ENCODE measurements around the gene IST1. TPM values are rescaled to one million over a fixed set of nuclear protein-coding genes. Genes with fewer than 3 reads are reported as not detected.

IST1 gene
- total and polyA plus RNA-seq, 7 donors: 69.2 to 115 (median 85.4) TPM

GRCh38 chr16:71853413-71853812 is 41.9 kb upstream of the IST1 start:
- Histone ChIP-seq H3K4me1 (peaks cover 25% of the 10 kb centered on the region), H3K9me3 (no peaks in the 10 kb centered on the region), H3K36me3 (ENCODE audit: insufficient read depth in 1 of 2, low read depth in 1 of 2) (peaks cover 5 to 71% of the 10 kb centered on the region in 2 donors), H3K27me3 (ENCODE audit: insufficient read depth in 3 of 3, low read length in 2 of 3) (no peaks in the 10 kb centered on the region), H3K4me3 (no peak overlapping the region), H3K27ac (peak overlapping the region; percentile 16)
- intact Hi-C loops (cut with DNase I): loop anchor here in 1 of 2 donors (10.0 kb wide), 1 partner anchor 241 kb away; the partner anchor contains the start of genes DHX38 and TXNL4B
- ATAC-seq: no peak
- no peak for TF ChIP-seq CTCF (IDR thresholded peaks at IDR 0.05)
- DNase-seq: no peak
- 42 to 55% (median 51%) methylated on average over 4 of the region's 4 CpGs for WGBS, 3 donors

GRCh38 chr16:71854369-71854948 is 40.9 kb upstream of the IST1 start:
- ATAC-seq (no peak), DNase-seq (no peak)
- H3K9me3 ChIP-seq: no peaks in the 10 kb centered on the region
- peak overlapping the region; percentile 5 for H3K27ac ChIP-seq
- intact Hi-C loops (cut with DNase I): loop anchor here in 1 of 2 donors (10.0 kb wide), 1 partner anchor 240 kb away; the partner anchor contains the start of genes DHX38 and TXNL4B
- H3K4me1 ChIP-seq: peaks cover 28% of the 10 kb centered on the region
- H3K27me3 ChIP-seq (ENCODE audit: insufficient read depth in 3 of 3, low read length in 2 of 3): no peaks in the 10 kb centered on the region
- WGBS, 3 donors: 85 to 90% (median 86%) methylated on average over 4 of the region's 4 CpGs
- no peak overlapping the region for H3K4me3 ChIP-seq
- peaks cover 5 to 67% of the 10 kb centered on the region in 2 donors for H3K36me3 ChIP-seq (ENCODE audit: insufficient read depth in 1 of 2, low read depth in 1 of 2)
- TF ChIP-seq CTCF (IDR thresholded peaks at IDR 0.05): no peak

- no peak for TF ChIP-seq CTCF (IDR thresholded peaks at IDR 0.05)
- H3K36me3 ChIP-seq (ENCODE audit: insufficient read depth in 1 of 2, low read depth in 1 of 2): peaks cover 2 to 67% of the 10 kb centered on the region in 2 donors
- H3K27ac ChIP-seq: peak overlapping the region; percentile 84
- no peaks in the 10 kb centered on the region for H3K9me3 ChIP-seq
- no peak overlapping the region for H3K4me3 ChIP-seq
- no peaks in the 10 kb centered on the region for H3K27me3 ChIP-seq (ENCODE audit: insufficient read depth in 3 of 3, low read length in 2 of 3)
- DNase-seq (no peak), ATAC-seq (no peak)
- 78 to 81% (median 79%) methylated on average over 5 of the region's 5 CpGs for WGBS, 3 donors
- intact Hi-C loops (cut with DNase I): loop anchor here in 1 of 2 donors (10.0 kb wide), 1 partner anchor 239 kb away; the partner anchor contains the start of genes DHX38 and TXNL4B
- peaks cover 30% of the 10 kb centered on the region for H3K4me1 ChIP-seq
These were observed 39.2 kb upstream of the IST1 start for GRCh38 chr16:71855937-71856662.

- Histone ChIP-seq H3K4me3 (no peak overlapping the region), H3K4me1 (peaks cover 24% of the 10 kb centered on the region), H3K36me3 (ENCODE audit: insufficient read depth in 1 of 2, low read depth in 1 of 2) (peaks cover 2 to 69% of the 10 kb centered on the region in 2 donors), H3K27ac (peak overlapping the region; percentile 84), H3K27me3 (ENCODE audit: insufficient read depth in 3 of 3, low read length in 2 of 3) (no peaks in the 10 kb centered on the region), H3K9me3 (no peaks in the 10 kb centered on the region)
- WGBS, 3 donors: 94 to 95% (median 95%) methylated on average over 32 of the region's 32 CpGs
- intact Hi-C loops (cut with DNase I): loop anchor here in 1 of 2 donors (10.0 kb wide), 1 partner anchor 235 kb away; the partner anchor contains the start of genes DHX38 and TXNL4B
- ATAC-seq (no peak), DNase-seq (no peak)
- no peak for TF ChIP-seq CTCF (IDR thresholded peaks at IDR 0.05)
These were observed 35.4 kb upstream of the IST1 start for GRCh38 chr16:71859762-71860521.

Measured in psoas muscle (tissue), 8 donors.